K562 (cell line): ENCODE data around the gene RPS28. TPM values are rescaled to one million over a fixed set of nuclear protein-coding genes. Genes with fewer than 3 reads are reported as not detected.

Experiments used
- ATAC-seq: fragments of 200-7000 bp; cut with Tn5 transposase; 3 replicates; pipeline ENCODE4 v1.9.1; 2020; ENCODE audit warnings: moderate library complexity
- BruUV-seq: library from RNA; stranded (reverse); fragments of 400-500 nt; replicated peaks from 2 replicates; lab custom pipeline; 2021; lab: Mats Ljungman, UMichigan
- CTCF ChIA-PET: fragments of 300-600 bp; formaldehyde crosslinking; extraction: SDS; loops from one replicate; lab custom pipeline; 2021; ENCODE audit warnings: low intra/inter-chr PET ratio; lab: Yijun Ruan, JAX
- POLR2A ChIA-PET: fragments of 300-600, 350-650 bp; sonication (Branson Sonifier 250); formaldehyde crosslinking; extraction: SDS; loops from one replicate; lab custom pipeline; 2021; ENCODE audit warnings: antibody characterized with exemption, inconsistent platforms; lab: Yijun Ruan, JAX
- DNase-seq, 4 experiments: peaks; one replicate each; pipeline versions ENCODE4 v3.0.0 to v3.0.0-alpha.2; 2011 to 2018; ENCODE audit warnings: low spot score in 3 of 4, mixed read lengths in 3 of 4; ENCODE audit errors: extremely low read depth in 1 of 4
- FAIRE-seq: peaks from 2 replicates; lab custom pipeline; 2011; peaks lifted over from hg19 to GRCh38; lab: Jason Lieb, UNC
- H2AFZ ChIP-seq: 2 replicates; pipeline ENCODE4 v1.6.0; 2011; ENCODE audit warnings: low read depth, low read length, control low read depth, inconsistent platforms
- H3K27ac ChIP-seq: fragments of 200-600 bp; 3 replicates; pipeline ENCODE4 v1.8.0; 2011; ENCODE audit warnings: low read depth, mild to moderate bottlenecking, control low read depth, inconsistent platforms, low read length, moderate library complexity, mixed read lengths; ENCODE audit errors: extremely low read depth
- H3K27me3 ChIP-seq, 2 experiments: fragments of 300-600 bp in 1 of 2; 2 replicates in 1 of 2; 3 replicates in 1 of 2; pipeline versions ENCODE4 v1.6.0 to v1.8.0; 2011; ENCODE audit warnings: inconsistent platforms in 2 of 2, low read length in 2 of 2, mild to moderate bottlenecking in 1 of 2, mixed read lengths in 1 of 2, moderate library complexity in 1 of 2; ENCODE audit not compliant: control insufficient read depth in 2 of 2, insufficient read depth in 2 of 2
- H3K36me3 ChIP-seq: fragments of 300-600 bp; 3 replicates; pipeline ENCODE4 v1.8.0; 2011; ENCODE audit warnings: mild to moderate bottlenecking, low read length, inconsistent platforms; ENCODE audit not compliant: control insufficient read depth, insufficient read depth
- H3K4me1 ChIP-seq, 2 experiments: fragments of 200-600 bp in 1 of 2; replicated peaks in 1 of 2; 2 replicates in 1 of 2; 3 replicates in 1 of 2; pipeline versions ENCODE4 v1.5.1 to v1.8.0; 2011; ENCODE audit warnings: inconsistent platforms in 2 of 2, low read length in 2 of 2, mild to moderate bottlenecking in 1 of 2, mixed read lengths in 1 of 2, moderate library complexity in 1 of 2; ENCODE audit not compliant: control insufficient read depth in 2 of 2, insufficient read depth in 2 of 2
- H3K4me2 ChIP-seq: 2 replicates; pipeline ENCODE4 v1.6.1; 2011; ENCODE audit warnings: low read length, control low read depth, inconsistent platforms, mixed read lengths; ENCODE audit not compliant: insufficient read depth
- H3K4me3 ChIP-seq: fragments of 200-600 bp; sonication (generic), shearing (Covaris generic); 2 replicates; pipeline ENCODE4 v1.5.1; 2016; ENCODE audit warnings: control low read depth, inconsistent platforms
- H3K79me2 ChIP-seq: fragments of 200-600 bp; 3 replicates; pipeline ENCODE4 v1.8.0; 2011; ENCODE audit warnings: low read length, inconsistent platforms; ENCODE audit not compliant: control insufficient read depth, insufficient read depth
- H3K9ac ChIP-seq, 2 experiments: 2 replicates each; pipeline versions ENCODE4 v1.6.0 to v1.6.1; 2011; ENCODE audit warnings: low read depth in 2 of 2, low read length in 2 of 2, control low read depth in 1 of 2, inconsistent platforms in 1 of 2, mild to moderate bottlenecking in 1 of 2, mixed read lengths in 1 of 2; ENCODE audit not compliant: insufficient read depth in 1 of 2
- H3K9me1 ChIP-seq: one replicate; pipeline ENCODE4 v1.6.0; 2011; ENCODE audit warnings: inconsistent platforms, mild to moderate bottlenecking, low read length, moderate library complexity; ENCODE audit not compliant: control insufficient read depth, insufficient read depth
- H3K9me3 ChIP-seq: replicated peaks from 2 replicates; pipeline ENCODE4 v1.5.1; 2011; ENCODE audit warnings: low read depth, low read length, inconsistent platforms; ENCODE audit not compliant: control insufficient read depth, insufficient read depth
- H4K20me1 ChIP-seq: replicated peaks from 2 replicates; pipeline ENCODE4 v1.6.1; 2011; ENCODE audit warnings: low read length, inconsistent platforms, mixed read lengths; ENCODE audit not compliant: control insufficient read depth, insufficient read depth
- PHF8 ChIP-seq: fragments of 200-600 bp; sonication (generic); IDR thresholded peaks from 2 replicates; pipeline ENCODE4 v1.6.1; 2012; ENCODE audit warnings: mixed run types, mild to moderate bottlenecking, inconsistent platforms, low read length, moderate library complexity, borderline replicate concordance
- ZNF121 ChIP-seq: sonication (generic); formaldehyde crosslinking; conservative IDR thresholded peaks from 2 replicates; pipeline ENCODE4 v1.8.0; 2022; ENCODE audit warnings: missing genetic modification reagents
- ZNF41 ChIP-seq: fragments of 250-450 bp; sonication (Bioruptor Pico); conservative IDR thresholded peaks from 2 replicates; pipeline ENCODE4 v1.4.0; 2020; ENCODE audit warnings: mild to moderate bottlenecking
- WGBS: fragments of 100-300 bp; shearing (Covaris generic); methylation state at CpG from one replicate; pipeline ENCODE4 v1.1.6; 2016; ENCODE audit warnings: low coverage, mixed read lengths; ENCODE audit not compliant: insufficient coverage; ENCODE audit errors: missing lambda C conversion rate; 5-methylcytosine and 5-hydroxymethylcytosine counted together
- in situ Hi-C: fragments of 300-500 bp; cut with MboI; formaldehyde crosslinking; loops from 4 replicates; pipeline ENCODE4 v1.15.0; 2018; ENCODE audit warnings: inconsistent platforms, mixed read lengths
- intact Hi-C: fragments of 100-400 bp; cut with micrococcal nuclease; formaldehyde crosslinking; loops from 2 replicates; pipeline ENCODE4 v1.14.2; 2022
- polyA plus RNA-seq, 8 experiments: library from polyadenylated mRNA; depleted of rRNA in 4 of 8; stranded (reverse) in 5 of 8; unstranded in 3 of 8; fragments of >200 nt; fragmentation: Nextera tagmentation in 2 of 8; fragmentation: Illumina TruSeq in 1 of 8; extraction: Ambion mirVana in 2 of 8; extraction: Trizol in 1 of 8; gene quantifications; 2 replicates each; pipeline versions ENCODE4 v1.2.1 to v1.2.3, GENCODE V29; 2011 to 2014; ENCODE audit warnings: inconsistent platforms in 1 of 8, missing spikeins in 1 of 8
- total RNA-seq, 7 experiments: library from RNA; depleted of rRNA in 6 of 7; stranded (reverse); fragments of >200 nt in 6 of 7; fragmentation: Illumina TruSeq in 2 of 7; extraction: Trizol in 2 of 7; gene quantifications; 2 replicates each; pipeline versions ENCODE4 v1.2.1 to v1.2.3, GENCODE V29; 2011 to 2021; ENCODE audit warnings: low replicate concordance in 1 of 7
- TF ChIP-seq, protein P1 (sequence below): conservative IDR thresholded peaks from 2 replicates; pipeline ENCODE4 v1.6.1; 2011; ENCODE audit warnings: low read depth, mild to moderate bottlenecking, low read length; ENCODE audit not compliant: control insufficient read depth
- TF ChIP-seq, protein P2 (sequence below): fragments of 450-650 bp; IDR thresholded peaks from 2 replicates; pipeline ENCODE4 v1.6.1; 2016; ENCODE audit warnings: low read depth

RPS28 gene
- total and polyA plus RNA-seq, 9 of the 15 experiments (the other 6 are each of a cell fraction or from before 2014, with no cell fraction given), result 165 to 2,827 (median 1,303) TPM

DNA sequence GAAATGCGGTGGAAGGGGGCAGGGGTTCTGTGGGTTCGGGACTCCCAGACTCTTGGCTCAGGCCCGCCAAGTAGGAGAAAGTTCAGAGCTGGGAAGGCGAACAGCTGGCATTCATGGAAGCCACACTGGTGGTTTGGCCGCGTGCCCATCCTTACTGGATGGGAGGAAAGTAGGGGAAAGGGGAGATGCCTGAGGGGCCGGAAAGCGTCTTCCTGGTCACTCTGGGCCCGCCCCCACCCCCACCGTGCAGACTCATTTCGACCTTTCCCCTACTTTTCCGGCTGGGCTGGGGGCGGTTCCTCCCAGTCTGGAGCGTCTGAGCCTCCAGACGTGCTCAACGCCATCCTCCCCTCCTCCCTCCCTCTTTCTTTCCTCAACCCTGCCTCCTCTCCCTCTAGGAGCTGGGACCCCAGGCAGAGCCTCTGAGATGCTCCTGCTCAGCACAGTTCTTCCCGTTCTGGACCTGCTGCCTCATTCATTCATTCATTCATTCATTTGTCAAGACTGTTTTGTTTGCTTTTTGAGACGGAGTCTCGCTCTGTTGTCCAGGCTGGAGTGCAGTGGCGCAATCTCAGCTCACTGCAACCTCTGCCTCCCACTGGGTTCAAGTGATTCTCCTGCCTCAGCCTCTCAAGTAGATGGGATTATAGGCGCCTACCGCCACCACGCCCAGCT lies 46.2 kb downstream of the RPS28 start (continued):
- TF ChIP-seq PHF8, result no peak
- TF ChIP-seq, protein P1, sequence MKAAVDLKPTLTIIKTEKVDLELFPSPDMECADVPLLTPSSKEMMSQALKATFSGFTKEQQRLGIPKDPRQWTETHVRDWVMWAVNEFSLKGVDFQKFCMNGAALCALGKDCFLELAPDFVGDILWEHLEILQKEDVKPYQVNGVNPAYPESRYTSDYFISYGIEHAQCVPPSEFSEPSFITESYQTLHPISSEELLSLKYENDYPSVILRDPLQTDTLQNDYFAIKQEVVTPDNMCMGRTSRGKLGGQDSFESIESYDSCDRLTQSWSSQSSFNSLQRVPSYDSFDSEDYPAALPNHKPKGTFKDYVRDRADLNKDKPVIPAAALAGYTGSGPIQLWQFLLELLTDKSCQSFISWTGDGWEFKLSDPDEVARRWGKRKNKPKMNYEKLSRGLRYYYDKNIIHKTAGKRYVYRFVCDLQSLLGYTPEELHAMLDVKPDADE, result no peak

DNA sequence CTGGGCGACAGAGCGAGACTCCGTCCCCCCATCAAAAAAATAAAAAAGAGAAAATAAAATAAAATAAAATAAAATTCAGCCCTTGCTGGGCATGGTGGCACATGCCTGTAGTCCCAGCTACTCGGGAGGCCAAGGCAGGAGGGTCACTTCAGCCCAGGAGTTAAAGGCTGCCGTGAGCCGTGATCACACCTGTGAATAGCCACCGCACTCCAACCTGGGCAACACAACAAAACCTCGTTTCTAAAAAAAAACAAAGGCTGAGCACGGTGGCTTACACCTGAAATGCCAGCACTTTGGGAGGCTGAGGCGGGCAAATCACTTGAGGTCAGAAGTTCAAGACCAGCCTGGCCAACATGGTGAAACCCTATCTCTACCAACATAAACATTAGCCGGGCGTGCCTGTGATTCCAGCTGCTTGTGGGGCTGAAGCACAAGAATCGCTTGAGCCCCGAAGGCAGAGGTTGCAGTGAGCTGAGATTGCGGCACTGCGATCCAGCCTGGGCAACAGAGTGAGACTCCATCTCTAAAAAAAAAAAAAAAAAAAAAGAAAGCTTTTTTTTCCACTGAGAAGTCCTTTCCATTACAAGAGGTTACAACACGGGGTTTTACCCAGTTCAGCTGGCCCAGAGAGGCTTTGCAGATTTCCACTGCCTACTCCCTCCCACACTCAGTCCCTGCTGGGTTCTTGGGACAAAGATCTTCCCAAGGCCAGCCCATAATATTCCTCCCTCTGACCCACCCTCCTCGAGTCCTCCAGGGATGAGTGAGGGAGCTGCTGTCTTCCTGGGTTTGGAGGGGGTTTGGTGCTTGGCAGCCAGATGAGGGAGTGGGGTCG lies 49.1 kb downstream of the RPS28 start:
- ChIA-PET POLR2A (interaction anchor here (0.9 to 1.9 kb wide), 4 partner anchors 9 to 82 kb away, joined by 3 to 7 read pairs (median 4); no protein-coding TSS in a partner anchor), CTCF (interaction anchor here (0.5 kb wide), 1 partner anchor 17 kb away, joined by 3 read pairs; no protein-coding TSS in a partner anchor)
- Histone ChIP-seq H3K4me2 (peak overlapping the region; percentile 64), H3K4me3 (no peak overlapping the region), H3K9me3 (no peaks in the 10 kb centered on the region; the same call in 1 of the 2 replicates), H3K36me3 (no peaks in the 10 kb centered on the region), H3K27me3 (peaks cover 0 to 7% of the 10 kb centered on the region in 2 experiments; a peak in 1 of 5 replicates), H3K27ac (no peak overlapping the region), H3K9ac (peak overlapping the region; percentile 32 to 89; a peak in 2 of 4 replicates), H3K4me1 (peaks cover 22 to 47% of the 10 kb centered on the region in 2 experiments), H3K79me2 (no peaks in the 10 kb centered on the region), H4K20me1 (no peaks in the 10 kb centered on the region), H2AFZ (peak overlapping the region; percentile 74), H3K9me1 (no peaks in the 10 kb centered on the region)
- no peak for FAIRE-seq
- peak in 1 of 4 experiments; percentile 18 for DNase-seq
- BruUV-seq, result no TSS peak
- no peak for ATAC-seq
- intact Hi-C loops (no loop called here), in situ Hi-C loops (no loop called here)
- 70% methylated on average over 18 of the region's 19 CpGs for WGBS
- TF ChIP-seq ZNF121 (CRISPR knock-in tag), result peak; percentile 38; the same call in 1 of the 2 replicates
- TF ChIP-seq, protein P2, sequence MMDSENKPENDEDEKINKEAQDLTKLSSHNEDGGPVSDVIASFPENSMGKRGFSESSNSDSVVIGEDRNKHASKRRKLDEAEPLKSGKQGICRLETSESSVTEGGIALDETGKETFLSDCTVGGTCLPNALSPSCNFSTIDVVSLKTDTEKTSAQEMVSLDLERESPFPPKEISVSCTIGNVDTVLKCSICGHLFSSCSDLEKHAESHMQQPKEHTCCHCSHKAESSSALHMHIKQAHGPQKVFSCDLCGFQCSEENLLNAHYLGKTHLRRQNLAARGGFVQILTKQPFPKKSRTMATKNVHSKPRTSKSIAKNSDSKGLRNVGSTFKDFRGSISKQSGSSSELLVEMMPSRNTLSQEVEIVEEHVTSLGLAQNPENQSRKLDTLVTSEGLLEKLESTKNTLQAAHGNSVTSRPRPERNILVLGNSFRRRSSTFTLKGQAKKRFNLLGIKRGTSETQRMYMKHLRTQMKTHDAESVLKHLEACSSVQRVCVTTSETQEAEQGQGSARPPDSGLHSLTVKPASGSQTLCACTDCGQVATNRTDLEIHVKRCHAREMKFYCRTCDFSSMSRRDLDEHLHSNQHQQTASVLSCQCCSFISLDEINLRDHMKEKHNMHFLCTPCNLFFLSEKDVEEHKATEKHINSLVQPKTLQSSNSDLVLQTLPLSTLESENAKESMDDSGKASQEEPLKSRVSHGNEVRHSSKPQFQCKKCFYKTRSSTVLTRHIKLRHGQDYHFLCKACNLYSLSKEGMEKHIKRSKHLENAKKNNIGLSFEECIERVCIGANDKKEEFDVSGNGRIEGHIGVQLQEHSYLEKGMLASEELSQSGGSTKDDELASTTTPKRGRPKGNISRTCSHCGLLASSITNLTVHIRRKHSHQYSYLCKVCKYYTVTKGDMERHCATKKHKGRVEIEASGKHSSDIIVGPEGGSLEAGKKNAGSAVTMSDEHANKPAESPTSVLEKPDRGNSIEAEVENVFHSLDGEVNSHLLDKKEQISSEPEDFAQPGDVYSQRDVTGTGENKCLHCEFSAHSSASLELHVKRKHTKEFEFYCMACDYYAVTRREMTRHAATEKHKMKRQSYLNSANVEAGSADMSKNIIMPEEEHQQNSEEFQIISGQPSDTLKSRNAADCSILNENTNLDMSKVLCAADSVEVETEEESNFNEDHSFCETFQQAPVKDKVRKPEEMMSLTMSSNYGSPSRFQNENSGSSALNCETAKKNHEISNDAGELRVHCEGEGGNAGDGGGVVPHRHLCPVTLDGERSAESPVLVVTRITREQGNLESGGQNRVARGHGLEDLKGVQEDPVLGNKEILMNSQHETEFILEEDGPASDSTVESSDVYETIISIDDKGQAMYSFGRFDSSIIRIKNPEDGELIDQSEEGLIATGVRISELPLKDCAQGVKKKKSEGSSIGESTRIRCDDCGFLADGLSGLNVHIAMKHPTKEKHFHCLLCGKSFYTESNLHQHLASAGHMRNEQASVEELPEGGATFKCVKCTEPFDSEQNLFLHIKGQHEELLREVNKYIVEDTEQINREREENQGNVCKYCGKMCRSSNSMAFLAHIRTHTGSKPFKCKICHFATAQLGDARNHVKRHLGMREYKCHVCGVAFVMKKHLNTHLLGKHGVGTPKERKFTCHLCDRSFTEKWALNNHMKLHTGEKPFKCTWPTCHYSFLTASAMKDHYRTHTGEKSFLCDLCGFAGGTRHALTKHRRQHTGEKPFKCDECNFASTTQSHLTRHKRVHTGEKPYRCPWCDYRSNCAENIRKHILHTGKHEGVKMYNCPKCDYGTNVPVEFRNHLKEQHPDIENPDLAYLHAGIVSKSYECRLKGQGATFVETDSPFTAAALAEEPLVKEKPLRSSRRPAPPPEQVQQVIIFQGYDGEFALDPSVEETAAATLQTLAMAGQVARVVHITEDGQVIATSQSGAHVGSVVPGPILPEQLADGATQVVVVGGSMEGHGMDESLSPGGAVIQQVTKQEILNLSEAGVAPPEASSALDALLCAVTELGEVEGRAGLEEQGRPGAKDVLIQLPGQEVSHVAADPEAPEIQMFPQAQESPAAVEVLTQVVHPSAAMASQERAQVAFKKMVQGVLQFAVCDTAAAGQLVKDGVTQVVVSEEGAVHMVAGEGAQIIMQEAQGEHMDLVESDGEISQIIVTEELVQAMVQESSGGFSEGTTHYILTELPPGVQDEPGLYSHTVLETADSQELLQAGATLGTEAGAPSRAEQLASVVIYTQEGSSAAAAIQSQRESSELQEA, result no peak
- TF ChIP-seq ZNF41 (CRISPR knock-in tag), result no peak
